HCT116 (cell line): Measurements from ENCODE around the gene SERINC3. TPM values are rescaled to one million over a fixed set of nuclear protein-coding genes. Genes with fewer than 3 reads are reported as not detected.
A peak's percentile ranks its signal among the peaks of the same experiment; 100 is the strongest.

Source experiments
- ATAC-seq: fragments of 200-7000 bp; cut with Tn5 transposase; 2 replicates; pipeline ENCODE4 v1.9.1; 2020; ENCODE audit warnings: mild to moderate bottlenecking, moderate library complexity
- BruUV-seq: library from RNA; stranded (reverse); fragments of 400-500 nt; replicated peaks from 2 replicates; lab custom pipeline; 2021; lab: Mats Ljungman, UMichigan
- CTCF ChIA-PET: fragments of 300-600 bp; sonication (Branson Sonifier 250); formaldehyde crosslinking; loops from one replicate; lab custom pipeline; 2021; ENCODE audit warnings: antibody characterized with exemption; lab: Charles Lee
- POLR2A ChIA-PET: fragments of 300-600, 350-600 bp; sonication (Branson Sonifier 250); formaldehyde crosslinking; loops from one replicate; lab custom pipeline; 2021; ENCODE audit warnings: antibody characterized with exemption; lab: Charles Lee
- RAD21 ChIA-PET, 2 experiments: fragments of 300-600 bp; sonication (Branson Sonifier 250); formaldehyde crosslinking; loops; one replicate each; lab custom pipeline; 2023; ENCODE audit warnings: low total read pairs in 2 of 2; ENCODE audit not compliant: uncharacterized antibody in 2 of 2, unreplicated experiment in 2 of 2, low non-redundant PET in 1 of 2; lab: Charles Lee
- DNase-seq: peaks from one replicate; pipeline ENCODE4 v3.0.0-alpha.2; 2010; ENCODE audit warnings: low read depth, low spot score
- H2AFZ ChIP-seq: fragments of 200-600 bp; shearing (Covaris generic), sonication (generic); 2 replicates; pipeline ENCODE4 v1.6.1; 2017; ENCODE audit warnings: low read depth, mixed run types, mixed read lengths, antibody characterized with exemption, low read length; ENCODE audit not compliant: poor library complexity, severe bottlenecking
- H3K27ac ChIP-seq: 2 replicates; pipeline ENCODE4 v1.5.1; 2012; ENCODE audit warnings: low read depth, low read length
- H3K27me3 ChIP-seq: fragments of 200-600 bp; sonication (generic); 2 replicates; pipeline ENCODE4 v1.6.1; 2016; ENCODE audit warnings: mixed run types, low read length, mixed read lengths; ENCODE audit not compliant: insufficient read depth
- H3K36me3 ChIP-seq, 2 experiments: fragments of 200-500 bp in 1 of 2; fragments of 200-600 bp in 1 of 2; sonication (Bioruptor generic) in 1 of 2; sonication (generic) in 1 of 2; 2 replicates each; pipeline versions ENCODE4 v1.5.1 to v1.6.1; 2014 to 2016; ENCODE audit warnings: low read length in 2 of 2, inconsistent platforms in 1 of 2, mixed read lengths in 1 of 2, mixed run types in 1 of 2; ENCODE audit not compliant: insufficient read depth in 2 of 2, control insufficient read depth in 1 of 2
- H3K4me1 ChIP-seq, 2 experiments: fragments of 200-600 bp in 1 of 2; sonication (generic) in 1 of 2; 2 replicates each; pipeline versions ENCODE4 v1.5.1 to v1.6.1; 2012 to 2017; ENCODE audit warnings: low read length in 2 of 2, inconsistent platforms in 1 of 2, mild to moderate bottlenecking in 1 of 2, mixed read lengths in 1 of 2, mixed run types in 1 of 2, moderate library complexity in 1 of 2; ENCODE audit not compliant: insufficient read depth in 2 of 2, control insufficient read depth in 1 of 2
- H3K4me2 ChIP-seq: fragments of 200-600 bp; sonication (generic); 2 replicates; pipeline ENCODE4 v1.6.1; 2017; ENCODE audit warnings: mixed run types, low read length, mixed read lengths
- H3K4me3 ChIP-seq, 2 experiments: fragments of 200-600 bp in 1 of 2; sonication (generic) in 1 of 2; replicated peaks in 1 of 2; 2 replicates each; pipeline ENCODE4 v1.5.1; 2011 to 2016; ENCODE audit warnings: low read length in 2 of 2, control low read depth in 1 of 2, low read depth in 1 of 2, mild to moderate bottlenecking in 1 of 2, mixed read lengths in 1 of 2, mixed run types in 1 of 2
- H3K79me2 ChIP-seq: fragments of 200-600 bp; sonication (generic); 2 replicates; pipeline ENCODE4 v1.6.1; 2017; ENCODE audit warnings: mild to moderate bottlenecking, mixed run types, low read length, moderate library complexity, mixed read lengths; ENCODE audit not compliant: insufficient read depth
- H3K9ac ChIP-seq: fragments of 200-600 bp; sonication (generic); 2 replicates; pipeline ENCODE4 v1.6.1; 2016; ENCODE audit warnings: low read length, mixed read lengths
- H3K9me2 ChIP-seq: fragments of 200-600 bp; sonication (generic), shearing (Covaris generic); 2 replicates; pipeline ENCODE4 v1.6.1; 2017; ENCODE audit warnings: mixed run types, mild to moderate bottlenecking, moderate library complexity; ENCODE audit not compliant: insufficient read depth
- H3K9me3 ChIP-seq, 2 experiments: fragments of 200-500 bp in 1 of 2; fragments of 200-600 bp in 1 of 2; sonication (Bioruptor generic) in 1 of 2; sonication (generic) in 1 of 2; 2 replicates each; pipeline ENCODE4 v1.6.1; 2014 to 2017; ENCODE audit warnings: low read length in 2 of 2, mixed read lengths in 2 of 2, inconsistent platforms in 1 of 2, low read depth in 1 of 2, mild to moderate bottlenecking in 1 of 2, mixed run types in 1 of 2, moderate library complexity in 1 of 2; ENCODE audit not compliant: control insufficient read depth in 1 of 2, insufficient read depth in 1 of 2
- H4K20me1 ChIP-seq: fragments of 200-600 bp; sonication (generic), shearing (Covaris generic); 2 replicates; pipeline ENCODE4 v1.6.1; 2017; ENCODE audit warnings: mixed run types, mild to moderate bottlenecking, moderate library complexity; ENCODE audit not compliant: insufficient read depth
- ATF3 ChIP-seq: IDR thresholded peaks from 2 replicates; pipeline ENCODE4 v1.6.1; 2012
- CBX3 ChIP-seq: IDR thresholded peaks from 2 replicates; pipeline ENCODE4 v1.6.1; 2012; ENCODE audit warnings: low read depth
- CEBPB ChIP-seq: IDR thresholded peaks from 2 replicates; pipeline ENCODE4 v1.6.1; 2012; ENCODE audit warnings: low read depth
- ELF1 ChIP-seq: IDR thresholded peaks from 2 replicates; pipeline ENCODE4 v1.6.1; 2012; ENCODE audit warnings: low read depth, borderline replicate concordance
- EZH2phosphoT487 ChIP-seq: fragments of 200-600 bp; IDR thresholded peaks from 2 replicates; pipeline ENCODE4 v1.6.1; 2018; ENCODE audit warnings: antibody characterized with exemption, borderline replicate concordance
- MAX ChIP-seq: IDR thresholded peaks from 2 replicates; pipeline ENCODE4 v1.6.1; 2012
- RAD21 ChIP-seq: IDR thresholded peaks from 2 replicates; pipeline ENCODE4 v1.6.1; 2012; ENCODE audit warnings: low read depth, mild to moderate bottlenecking
- SP1 ChIP-seq: IDR thresholded peaks from 2 replicates; pipeline ENCODE4 v1.6.1; 2012; ENCODE audit warnings: low read depth
- TCF7L2 ChIP-seq: IDR thresholded peaks from 2 replicates; pipeline ENCODE4 v1.7.0; 2011; ENCODE audit warnings: borderline replicate concordance, inconsistent platforms; ENCODE audit not compliant: insufficient read depth, insufficient read length; ENCODE audit errors: extremely low read depth
- YY1 ChIP-seq: IDR thresholded peaks from 2 replicates; pipeline ENCODE4 v1.6.1; 2011; ENCODE audit warnings: low read length, low read depth, moderate library complexity, mild to moderate bottlenecking; ENCODE audit not compliant: insufficient replicate concordance; ENCODE audit errors: extremely low read depth
- ZFX ChIP-seq: fragments of 450-650 bp; IDR thresholded peaks from 2 replicates; pipeline ENCODE4 v1.6.1; 2017
- intact Hi-C: fragments of 100-400 bp; cut with micrococcal nuclease; formaldehyde crosslinking; loops from 2 replicates; pipeline ENCODE4 v1.10.0; 2022
- total RNA-seq: library from RNA; stranded (reverse); gene quantifications from one replicate; pipeline ENCODE4 v1.2.1, GENCODE V29; 2021; ENCODE audit not compliant: unreplicated experiment
- TF ChIP-seq, protein P1 (sequence below), 3 experiments: fragments of 200-600 bp in 1 of 3; sonication (generic) in 1 of 3; IDR thresholded peaks in 2 of 3; conservative IDR thresholded peaks in 1 of 3; 2 replicates each; pipeline ENCODE4 v1.5.1; 2012 to 2017; ENCODE audit warnings: low read depth in 2 of 3, low read length in 2 of 3, antibody characterized with exemption in 1 of 3, borderline replicate concordance in 1 of 3, control low read depth in 1 of 3, mild to moderate bottlenecking in 1 of 3, mixed read lengths in 1 of 3, mixed run types in 1 of 3, moderate library complexity in 1 of 3; ENCODE audit not compliant: insufficient read depth in 1 of 3
- TF ChIP-seq, protein P2 (sequence below): IDR thresholded peaks from 2 replicates; pipeline ENCODE4 v1.6.1; 2012; ENCODE audit warnings: low read depth

SERINC3 gene
- total RNA-seq, 1 experiment from 2014 or later, result 56.8 TPM

GRCh38 chr20:44552050-44552449 is 30.2 kb upstream of the SERINC3 start:
- no peak for ATAC-seq
- RAD21 ChIA-PET, result no interaction called here
- CTCF ChIA-PET, result no interaction called here
- Histone ChIP-seq H3K9ac (no peak overlapping the region), H3K9me2 (no peaks in the 10 kb centered on the region), H3K4me1 (peaks cover 13 to 18% of the 10 kb centered on the region in 2 experiments), H3K9me3 (no peaks in the 10 kb centered on the region), H3K4me3 (no peak overlapping the region), H3K27me3 (no peaks in the 10 kb centered on the region), H3K27ac (no peak overlapping the region), H2AFZ (no peak overlapping the region), H3K36me3 (no peaks in the 10 kb centered on the region), H3K79me2 (no peaks in the 10 kb centered on the region), H4K20me1 (no peaks in the 10 kb centered on the region), H3K4me2 (peak overlapping the region; percentile 51; the same call in 1 of the 2 replicates)
- POLR2A ChIA-PET, result no interaction called here
- BruUV-seq, result no TSS peak
- TF ChIP-seq, protein P1, sequence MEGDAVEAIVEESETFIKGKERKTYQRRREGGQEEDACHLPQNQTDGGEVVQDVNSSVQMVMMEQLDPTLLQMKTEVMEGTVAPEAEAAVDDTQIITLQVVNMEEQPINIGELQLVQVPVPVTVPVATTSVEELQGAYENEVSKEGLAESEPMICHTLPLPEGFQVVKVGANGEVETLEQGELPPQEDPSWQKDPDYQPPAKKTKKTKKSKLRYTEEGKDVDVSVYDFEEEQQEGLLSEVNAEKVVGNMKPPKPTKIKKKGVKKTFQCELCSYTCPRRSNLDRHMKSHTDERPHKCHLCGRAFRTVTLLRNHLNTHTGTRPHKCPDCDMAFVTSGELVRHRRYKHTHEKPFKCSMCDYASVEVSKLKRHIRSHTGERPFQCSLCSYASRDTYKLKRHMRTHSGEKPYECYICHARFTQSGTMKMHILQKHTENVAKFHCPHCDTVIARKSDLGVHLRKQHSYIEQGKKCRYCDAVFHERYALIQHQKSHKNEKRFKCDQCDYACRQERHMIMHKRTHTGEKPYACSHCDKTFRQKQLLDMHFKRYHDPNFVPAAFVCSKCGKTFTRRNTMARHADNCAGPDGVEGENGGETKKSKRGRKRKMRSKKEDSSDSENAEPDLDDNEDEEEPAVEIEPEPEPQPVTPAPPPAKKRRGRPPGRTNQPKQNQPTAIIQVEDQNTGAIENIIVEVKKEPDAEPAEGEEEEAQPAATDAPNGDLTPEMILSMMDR (IDR thresholded peaks at IDR 0.05 in 2 of 3, conservative IDR thresholded peaks at IDR 0.05 in 1 of 3; ENCODE audit: borderline replicate concordance in 1 of 3, insufficient read depth in 1 of 3, low read depth in 2 of 3, low read length in 2 of 3), result no peak
- intact Hi-C loops, result no loop called here
- DNase-seq, result no peak

- H3K9ac ChIP-seq, result no peak overlapping the region
- ChIA-PET CTCF (no interaction called here), POLR2A (no interaction called here), RAD21 (no interaction called here)
- no peaks in the 10 kb centered on the region for H3K36me3 ChIP-seq
- H3K4me2 ChIP-seq, result no peak overlapping the region
- H3K4me3 ChIP-seq, result no peak overlapping the region
- peaks cover 13 to 18% of the 10 kb centered on the region in 2 experiments for H3K4me1 ChIP-seq
- DNase-seq (no peak), ATAC-seq (no peak)
- H3K9me2 ChIP-seq, result no peaks in the 10 kb centered on the region
- H3K9me3 ChIP-seq, result no peaks in the 10 kb centered on the region
- H3K79me2 ChIP-seq, result no peaks in the 10 kb centered on the region; the same call in 1 of the 2 replicates
- intact Hi-C loops, result no loop called here
- no peaks in the 10 kb centered on the region for H3K27me3 ChIP-seq
- H4K20me1 ChIP-seq, result no peaks in the 10 kb centered on the region
- BruUV-seq, result no TSS peak
- H3K27ac ChIP-seq, result no peak overlapping the region
- no peak overlapping the region for H2AFZ ChIP-seq
- no peak for TF ChIP-seq RAD21
- no peak for TF ChIP-seq ZFX
- no peak for TF ChIP-seq ATF3
- TF ChIP-seq YY1, result no peak
- TF ChIP-seq EZH2phosphoT487, result no peak
- TF ChIP-seq TCF7L2, result no peak
- TF ChIP-seq ELF1, result no peak
- no peak for TF ChIP-seq MAX
- TF ChIP-seq CBX3, result no peak
- no peak for TF ChIP-seq SP1
- TF ChIP-seq CEBPB, result no peak
- TF ChIP-seq, protein P2, sequence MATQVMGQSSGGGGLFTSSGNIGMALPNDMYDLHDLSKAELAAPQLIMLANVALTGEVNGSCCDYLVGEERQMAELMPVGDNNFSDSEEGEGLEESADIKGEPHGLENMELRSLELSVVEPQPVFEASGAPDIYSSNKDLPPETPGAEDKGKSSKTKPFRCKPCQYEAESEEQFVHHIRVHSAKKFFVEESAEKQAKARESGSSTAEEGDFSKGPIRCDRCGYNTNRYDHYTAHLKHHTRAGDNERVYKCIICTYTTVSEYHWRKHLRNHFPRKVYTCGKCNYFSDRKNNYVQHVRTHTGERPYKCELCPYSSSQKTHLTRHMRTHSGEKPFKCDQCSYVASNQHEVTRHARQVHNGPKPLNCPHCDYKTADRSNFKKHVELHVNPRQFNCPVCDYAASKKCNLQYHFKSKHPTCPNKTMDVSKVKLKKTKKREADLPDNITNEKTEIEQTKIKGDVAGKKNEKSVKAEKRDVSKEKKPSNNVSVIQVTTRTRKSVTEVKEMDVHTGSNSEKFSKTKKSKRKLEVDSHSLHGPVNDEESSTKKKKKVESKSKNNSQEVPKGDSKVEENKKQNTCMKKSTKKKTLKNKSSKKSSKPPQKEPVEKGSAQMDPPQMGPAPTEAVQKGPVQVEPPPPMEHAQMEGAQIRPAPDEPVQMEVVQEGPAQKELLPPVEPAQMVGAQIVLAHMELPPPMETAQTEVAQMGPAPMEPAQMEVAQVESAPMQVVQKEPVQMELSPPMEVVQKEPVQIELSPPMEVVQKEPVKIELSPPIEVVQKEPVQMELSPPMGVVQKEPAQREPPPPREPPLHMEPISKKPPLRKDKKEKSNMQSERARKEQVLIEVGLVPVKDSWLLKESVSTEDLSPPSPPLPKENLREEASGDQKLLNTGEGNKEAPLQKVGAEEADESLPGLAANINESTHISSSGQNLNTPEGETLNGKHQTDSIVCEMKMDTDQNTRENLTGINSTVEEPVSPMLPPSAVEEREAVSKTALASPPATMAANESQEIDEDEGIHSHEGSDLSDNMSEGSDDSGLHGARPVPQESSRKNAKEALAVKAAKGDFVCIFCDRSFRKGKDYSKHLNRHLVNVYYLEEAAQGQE, result no peak
Measured at GRCh38 chr20:44549123-44549522, 27.3 kb upstream of the SERINC3 start.
